ENCODE results near the gene MAN1A1.

MAN1A1 gene

DNA sequence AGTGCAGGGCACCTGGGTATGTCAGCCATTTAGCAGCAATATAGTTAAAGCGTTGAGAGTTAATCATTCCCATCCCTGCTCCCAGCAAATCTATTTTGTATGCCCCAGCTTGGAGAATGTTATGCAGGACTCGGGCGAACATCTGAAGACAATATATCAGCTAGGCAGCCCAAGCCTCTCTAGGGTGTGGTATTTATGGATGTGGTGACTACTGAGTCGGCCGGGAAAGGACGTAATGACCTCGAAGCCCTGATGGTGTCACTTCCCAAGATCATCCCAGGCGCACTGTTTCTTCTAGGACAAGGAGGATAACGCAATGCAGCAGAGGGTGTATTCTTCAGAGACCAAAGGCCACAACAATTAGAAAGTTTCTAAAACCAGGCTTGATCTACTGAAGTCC, 207.5 kb downstream of the MAN1A1 start:
- DNase-seq (ENCODE audit: low spot score) = no peak

DNA sequence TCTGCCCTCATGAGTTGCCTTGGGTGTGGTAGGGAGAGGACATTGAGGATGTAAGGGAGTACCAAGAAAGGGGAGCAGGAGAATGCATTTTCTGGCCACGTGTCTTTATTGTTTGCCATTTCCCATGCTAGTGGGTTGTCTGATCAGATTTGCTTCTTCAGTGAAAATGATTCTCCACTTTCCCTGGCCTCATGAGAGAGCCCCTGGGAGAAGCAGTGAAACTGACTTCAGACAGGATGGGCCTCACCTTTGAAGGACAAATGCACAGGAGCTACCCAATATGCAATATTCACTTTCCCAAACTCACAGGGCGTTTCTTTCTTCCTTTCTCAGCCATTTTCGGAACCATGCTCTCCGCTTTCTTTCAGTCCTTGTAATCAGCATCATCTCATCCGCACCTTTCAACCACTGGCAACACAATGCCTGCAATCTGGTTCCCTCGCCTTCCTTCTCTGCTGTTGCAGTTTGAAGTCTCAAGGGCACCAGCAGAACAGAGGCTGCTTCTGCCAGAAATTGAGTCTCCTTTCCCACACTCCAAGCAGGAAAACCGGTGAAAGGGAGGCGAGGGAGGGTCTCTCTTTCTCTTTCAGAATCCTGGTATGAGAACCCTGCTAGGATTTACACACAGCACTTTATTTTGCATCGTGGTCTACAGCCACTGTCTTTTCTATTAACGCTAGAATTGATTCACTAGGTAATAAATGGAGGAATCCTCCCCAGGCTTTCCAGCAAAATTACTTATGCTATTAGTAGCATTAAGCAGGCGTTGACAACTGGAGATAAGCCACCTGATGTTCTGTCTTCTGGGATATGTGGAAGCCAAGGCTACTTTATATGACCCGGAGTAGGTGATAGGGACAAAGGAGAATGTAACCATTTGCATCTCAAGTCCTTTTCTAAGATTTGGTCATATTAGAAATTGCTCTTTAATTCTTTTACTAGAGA, 209.1 kb downstream of the MAN1A1 start:
- DNase-seq (ENCODE audit: low spot score) = no peak

GRCh38 chr6:119138906-119139541, 210.5 kb downstream of the MAN1A1 start:
- DNase-seq (ENCODE audit: low spot score) = no peak

- no peak for DNase-seq (ENCODE audit: low spot score)
Observed at GRCh38 chr6:119137194-119138072, 212.1 kb downstream of the MAN1A1 start.

GRCh38 chr6:119134752-119135151, 214.8 kb downstream of the MAN1A1 start:
- DNase-seq (ENCODE audit: low spot score) = no peak

DNA sequence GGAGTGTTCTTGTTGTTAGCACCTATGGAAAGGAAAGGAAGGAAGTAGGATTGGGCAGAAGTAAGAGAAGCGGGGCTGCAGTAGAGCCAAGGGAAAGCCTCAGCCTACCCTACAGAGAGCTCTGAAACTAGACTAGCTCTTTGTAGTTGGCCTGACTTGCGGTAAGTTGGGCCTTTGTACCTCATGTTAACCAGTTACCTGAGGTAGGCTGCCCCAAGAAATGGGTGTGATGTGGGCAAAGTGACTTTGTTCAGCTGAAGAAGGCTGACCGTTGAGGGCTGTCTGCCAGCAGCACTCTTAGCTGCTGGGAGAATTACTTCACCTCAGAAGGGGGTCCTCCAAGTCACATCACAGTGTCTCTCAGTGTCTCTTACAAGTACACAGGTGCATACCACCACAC, 216.2 kb downstream of the MAN1A1 start:
- DNase-seq (ENCODE audit: low spot score) = no peak

- DNase-seq (ENCODE audit: low spot score) = no peak
Observed at GRCh38 chr6:119132261-119132981, 217.1 kb downstream of the MAN1A1 start.

DNA sequence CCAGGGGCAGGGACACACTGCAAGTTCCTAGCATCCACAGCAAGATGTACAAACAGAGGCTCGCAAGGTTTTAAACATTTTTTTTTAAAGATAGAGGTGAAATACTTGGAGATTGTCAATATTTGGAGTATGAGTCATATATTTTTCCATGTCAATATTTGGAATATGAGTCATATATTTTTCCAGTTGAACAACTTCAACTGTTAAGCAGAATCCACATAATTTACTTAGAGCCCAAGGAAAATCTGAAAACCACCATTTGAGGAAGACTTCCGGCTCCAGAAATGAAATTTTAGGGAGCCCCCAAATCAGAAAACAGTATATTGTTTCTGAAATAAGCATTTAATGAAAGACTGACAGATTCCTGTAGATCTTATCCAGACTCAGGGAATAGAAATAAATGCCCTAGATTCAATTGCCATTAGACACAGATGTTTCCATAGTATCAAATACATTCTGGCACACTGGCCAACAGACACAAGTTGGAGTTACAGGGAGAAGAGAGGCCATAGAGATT, 219.5 kb downstream of the MAN1A1 start:
- peak; percentile 52 for DNase-seq (ENCODE audit: low spot score)

- DNase-seq (ENCODE audit: low spot score) = peak; percentile 49
Observed at GRCh38 chr6:119129148-119129967, 220.2 kb downstream of the MAN1A1 start.

GRCh38 chr6:119128252-119128912, 221.2 kb downstream of the MAN1A1 start:
- DNase-seq (ENCODE audit: low spot score) = no peak

DNA sequence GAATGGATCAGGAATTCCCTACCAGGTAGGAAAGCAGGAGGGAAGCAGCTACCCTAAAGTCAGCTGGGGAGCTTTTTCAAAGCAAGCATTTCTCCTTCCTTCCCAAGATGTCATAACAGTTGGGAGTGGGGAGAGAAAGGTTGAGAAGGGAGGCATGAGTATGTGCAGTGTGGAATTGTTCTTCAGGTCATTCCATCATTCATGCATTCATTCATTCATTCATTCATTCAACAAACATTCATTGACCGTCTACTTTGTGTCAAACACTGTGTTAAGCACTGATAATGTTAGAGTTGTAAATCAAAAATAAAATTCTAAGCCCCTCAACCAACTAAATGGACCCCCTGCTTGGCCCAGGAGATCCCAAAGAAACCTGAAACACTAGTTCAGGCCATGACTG, 221.9 kb downstream of the MAN1A1 start:
- no peak for DNase-seq (ENCODE audit: low spot score)
